ENCODE measurements around the gene DDX39B.
"Not testable (repeated sequence)": the region's sequence is repeated elsewhere in the genome, so short reads cannot be mapped to it uniquely, and the experiment has no call there.

DNA sequence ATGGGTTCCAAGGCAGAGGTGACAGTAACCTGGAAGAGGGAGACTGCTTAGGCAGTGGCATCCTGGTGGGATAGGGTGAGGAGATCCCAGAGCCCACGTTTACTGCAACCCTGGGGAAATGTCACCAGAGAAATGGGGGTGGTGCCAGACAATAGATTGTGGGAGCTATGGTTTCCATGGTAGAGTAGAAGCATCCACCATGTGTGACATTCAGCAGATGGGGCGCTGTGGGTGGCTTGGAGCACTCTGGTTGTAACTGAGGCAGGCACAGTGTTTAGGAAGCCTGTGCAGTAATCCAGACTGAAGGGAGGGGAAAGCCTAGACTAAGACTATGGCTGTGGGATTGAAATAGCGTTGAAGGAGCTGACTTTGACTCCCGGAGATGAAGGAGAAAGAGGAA is 45.0 kb downstream of the DDX39B start:
- TF ChIP-seq, protein P1, sequence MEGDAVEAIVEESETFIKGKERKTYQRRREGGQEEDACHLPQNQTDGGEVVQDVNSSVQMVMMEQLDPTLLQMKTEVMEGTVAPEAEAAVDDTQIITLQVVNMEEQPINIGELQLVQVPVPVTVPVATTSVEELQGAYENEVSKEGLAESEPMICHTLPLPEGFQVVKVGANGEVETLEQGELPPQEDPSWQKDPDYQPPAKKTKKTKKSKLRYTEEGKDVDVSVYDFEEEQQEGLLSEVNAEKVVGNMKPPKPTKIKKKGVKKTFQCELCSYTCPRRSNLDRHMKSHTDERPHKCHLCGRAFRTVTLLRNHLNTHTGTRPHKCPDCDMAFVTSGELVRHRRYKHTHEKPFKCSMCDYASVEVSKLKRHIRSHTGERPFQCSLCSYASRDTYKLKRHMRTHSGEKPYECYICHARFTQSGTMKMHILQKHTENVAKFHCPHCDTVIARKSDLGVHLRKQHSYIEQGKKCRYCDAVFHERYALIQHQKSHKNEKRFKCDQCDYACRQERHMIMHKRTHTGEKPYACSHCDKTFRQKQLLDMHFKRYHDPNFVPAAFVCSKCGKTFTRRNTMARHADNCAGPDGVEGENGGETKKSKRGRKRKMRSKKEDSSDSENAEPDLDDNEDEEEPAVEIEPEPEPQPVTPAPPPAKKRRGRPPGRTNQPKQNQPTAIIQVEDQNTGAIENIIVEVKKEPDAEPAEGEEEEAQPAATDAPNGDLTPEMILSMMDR (IDR thresholded peaks at IDR 0.05) = not testable (repeated sequence)
- not testable (repeated sequence) for TF ChIP-seq POLR2AphosphoS5, POLR2A, EP300 (IDR thresholded peaks at IDR 0.05)
